ENCODE data around the gene TMPRSS9. TPM values are rescaled to one million over a fixed set of nuclear protein-coding genes. Genes with fewer than 3 reads are reported as not detected.
"Not testable (repeated sequence)": the region's sequence is repeated elsewhere in the genome, so short reads cannot be mapped to it uniquely, and the experiment has no call there.

The TMPRSS9 gene
- total and polyA plus RNA-seq, 8 donors = 0.09 to 0.84 (median 0.58) TPM

DNA sequence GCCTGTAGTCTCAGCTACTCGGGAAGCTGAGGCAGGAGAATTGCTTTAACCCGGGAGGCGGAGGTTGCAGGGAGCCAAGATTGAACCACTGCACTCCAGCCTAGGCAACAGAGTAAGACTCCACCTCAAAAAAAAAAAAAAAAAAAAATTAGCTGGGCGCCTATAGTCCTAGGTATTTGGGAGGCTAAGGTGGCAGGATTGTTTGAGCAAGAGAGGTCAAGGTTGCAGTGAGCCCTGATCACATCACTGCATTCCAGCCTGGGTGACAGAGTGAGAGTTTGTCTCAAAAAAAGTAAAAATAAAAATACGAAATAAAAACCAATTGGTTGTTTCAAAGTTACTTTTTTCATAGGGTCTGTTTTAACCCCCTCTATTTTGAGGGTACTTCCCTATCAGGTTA, 98.0 kb downstream of the TMPRSS9 start:
- Histone ChIP-seq H3K4me3 (no peak overlapping the region), H3K9me3 (no peaks in the 10 kb centered on the region), H3K4me1 (peaks cover 0 to 3% (median 0%) of the 10 kb centered on the region in 3 donors), H3K27me3 (no peaks in the 10 kb centered on the region), H3K27ac (no peak overlapping the region), H3K36me3 (no peaks in the 10 kb centered on the region)
- ATAC-seq (no peak), DNase-seq (no peak), FAIRE-seq (no peak)
- TF ChIP-seq, protein P1, sequence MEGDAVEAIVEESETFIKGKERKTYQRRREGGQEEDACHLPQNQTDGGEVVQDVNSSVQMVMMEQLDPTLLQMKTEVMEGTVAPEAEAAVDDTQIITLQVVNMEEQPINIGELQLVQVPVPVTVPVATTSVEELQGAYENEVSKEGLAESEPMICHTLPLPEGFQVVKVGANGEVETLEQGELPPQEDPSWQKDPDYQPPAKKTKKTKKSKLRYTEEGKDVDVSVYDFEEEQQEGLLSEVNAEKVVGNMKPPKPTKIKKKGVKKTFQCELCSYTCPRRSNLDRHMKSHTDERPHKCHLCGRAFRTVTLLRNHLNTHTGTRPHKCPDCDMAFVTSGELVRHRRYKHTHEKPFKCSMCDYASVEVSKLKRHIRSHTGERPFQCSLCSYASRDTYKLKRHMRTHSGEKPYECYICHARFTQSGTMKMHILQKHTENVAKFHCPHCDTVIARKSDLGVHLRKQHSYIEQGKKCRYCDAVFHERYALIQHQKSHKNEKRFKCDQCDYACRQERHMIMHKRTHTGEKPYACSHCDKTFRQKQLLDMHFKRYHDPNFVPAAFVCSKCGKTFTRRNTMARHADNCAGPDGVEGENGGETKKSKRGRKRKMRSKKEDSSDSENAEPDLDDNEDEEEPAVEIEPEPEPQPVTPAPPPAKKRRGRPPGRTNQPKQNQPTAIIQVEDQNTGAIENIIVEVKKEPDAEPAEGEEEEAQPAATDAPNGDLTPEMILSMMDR (IDR thresholded peaks at IDR 0.05) = no peak
- WGBS, 2 donors = 82 to 86% methylated on average over 5 of the region's 5 CpGs
- intact Hi-C loops (cut with DNase I) = no loop called here

DNA sequence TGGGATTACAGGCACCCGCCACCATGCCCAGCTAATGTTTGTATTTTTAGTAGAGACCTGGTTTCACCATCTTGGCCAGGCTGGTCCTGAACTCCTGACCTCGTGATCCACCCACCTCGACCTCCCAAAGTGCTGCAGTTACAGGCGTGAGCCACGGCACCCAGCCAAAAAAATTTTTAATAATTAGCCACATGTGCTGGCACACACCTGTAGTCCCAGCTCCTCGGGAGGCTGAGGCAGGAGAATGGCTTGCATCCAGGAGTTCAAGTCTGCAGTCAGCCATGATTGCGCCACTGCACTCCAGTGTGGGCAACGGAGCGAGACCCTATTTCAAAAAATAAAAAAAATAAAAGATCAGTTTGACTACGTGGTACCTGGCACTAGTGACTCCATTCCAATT, 98.7 kb downstream of the TMPRSS9 start:
- H3K4me3 ChIP-seq; H3K36me3 ChIP-seq; H3K27ac ChIP-seq; H3K9me3 ChIP-seq; H3K27me3 ChIP-seq; ATAC-seq; DNase-seq; FAIRE-seq; intact Hi-C loops (cut with DNase I); H3K4me1 ChIP-seq: not testable (repeated sequence)
- WGBS, 2 donors = 54 to 58% methylated on average over 10 of the region's 10 CpGs

DNA sequence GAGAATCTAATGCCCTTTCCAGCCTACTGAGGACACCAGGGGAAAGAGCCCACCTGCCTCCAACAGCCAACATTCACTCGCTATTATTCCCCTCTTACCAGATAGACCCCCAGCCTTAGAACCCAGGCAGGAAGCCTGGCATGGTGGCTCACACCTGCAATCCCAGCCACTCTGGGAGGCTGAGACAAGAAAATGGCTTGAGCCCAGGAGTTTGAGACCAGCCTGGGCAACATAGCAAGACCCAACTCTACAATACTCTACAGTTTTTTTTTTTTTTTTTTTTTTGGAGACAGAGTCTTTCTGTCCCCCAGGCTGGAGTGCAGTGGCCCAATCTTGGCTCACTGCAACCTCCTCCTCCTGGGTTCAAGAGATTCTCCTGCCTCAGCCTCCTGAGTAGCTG, 100.2 kb downstream of the TMPRSS9 start:
- ATAC-seq = no peak
- Histone ChIP-seq H3K9me3 (no peaks in the 10 kb centered on the region), H3K27ac (no peak overlapping the region), H3K4me1 (peaks cover 0 to 3% (median 0%) of the 10 kb centered on the region in 3 donors), H3K36me3 (no peaks in the 10 kb centered on the region), H3K4me3 (no peak overlapping the region), H3K27me3 (no peaks in the 10 kb centered on the region)
- FAIRE-seq = no peak
- 87 to 100% methylated on average over 1 of the region's 1 CpG for WGBS, 2 donors
- TF ChIP-seq, protein P1 (IDR thresholded peaks at IDR 0.05) = no peak
- intact Hi-C loops (cut with DNase I) = loop anchor here in 1 of 3 donors (10.0 kb wide), 1 partner anchor 155 kb away; no protein-coding TSS in a partner anchor
- no peak for DNase-seq

DNA sequence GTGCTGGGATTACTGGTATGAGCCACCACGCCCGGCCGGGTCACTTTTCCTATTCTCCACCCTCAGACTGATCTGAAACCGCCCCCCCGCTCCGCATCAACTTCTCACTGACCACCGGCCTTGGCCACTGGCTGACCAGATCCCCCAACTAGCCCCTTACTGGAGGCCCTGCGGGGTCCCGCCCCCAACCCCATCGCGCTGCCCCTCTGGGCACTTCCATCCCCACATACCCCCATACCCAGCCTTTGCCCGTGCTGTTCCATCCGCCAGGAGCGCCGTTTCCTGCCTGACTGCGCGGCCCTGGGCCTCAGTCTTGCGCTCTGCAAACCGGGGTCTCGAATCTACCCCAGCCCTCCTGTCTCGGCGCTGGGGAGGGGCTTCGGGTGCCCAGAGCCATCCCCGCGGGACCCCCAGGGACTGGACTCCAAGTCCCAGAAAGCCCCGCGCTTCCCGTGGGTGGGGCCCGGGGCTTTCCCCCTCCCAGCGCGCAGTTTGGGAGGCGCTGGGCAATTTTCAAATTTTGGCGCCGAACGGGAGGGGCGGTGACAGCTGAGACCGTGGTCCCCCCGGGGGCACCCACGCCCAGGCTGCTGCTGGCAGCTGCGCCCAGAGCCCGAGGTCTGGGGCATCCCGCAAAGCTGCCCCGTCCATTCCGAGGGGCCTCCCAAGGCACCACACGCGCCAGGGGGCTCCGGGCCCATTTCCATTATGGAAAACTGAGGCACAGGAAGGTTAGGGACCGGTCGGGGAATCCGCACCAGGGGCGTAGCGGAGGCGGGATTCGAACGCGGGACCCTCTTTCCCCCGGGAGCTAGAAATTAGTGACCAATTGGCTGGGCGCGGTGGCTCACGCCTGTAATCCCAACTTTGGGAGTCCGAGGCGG, 101.9 kb downstream of the TMPRSS9 start:
- Histone ChIP-seq H3K4me3 (peak overlapping the region; percentile 20 to 68 (median 50)), H3K9me3 (no peaks in the 10 kb centered on the region), H3K27ac (no peak overlapping the region), H3K36me3 (no peaks in the 10 kb centered on the region), H3K27me3 (no peaks in the 10 kb centered on the region), H3K4me1 (no peaks in the 10 kb centered on the region)
- 5 to 6% methylated on average over 61 to 62 of the region's 62 CpGs for WGBS, 2 donors
- FAIRE-seq (no peak), ATAC-seq (peak; percentile 42 to 68 (median 58)), DNase-seq (peak in 4 of 6 donors; percentile 60 to 75 (median 68))
- intact Hi-C loops (cut with DNase I) = loop anchor here in 1 of 3 donors (10.0 kb wide), 1 partner anchor 153 kb away; no protein-coding TSS in a partner anchor
- TF ChIP-seq, protein P1 (IDR thresholded peaks at IDR 0.05) = no peak

DNA sequence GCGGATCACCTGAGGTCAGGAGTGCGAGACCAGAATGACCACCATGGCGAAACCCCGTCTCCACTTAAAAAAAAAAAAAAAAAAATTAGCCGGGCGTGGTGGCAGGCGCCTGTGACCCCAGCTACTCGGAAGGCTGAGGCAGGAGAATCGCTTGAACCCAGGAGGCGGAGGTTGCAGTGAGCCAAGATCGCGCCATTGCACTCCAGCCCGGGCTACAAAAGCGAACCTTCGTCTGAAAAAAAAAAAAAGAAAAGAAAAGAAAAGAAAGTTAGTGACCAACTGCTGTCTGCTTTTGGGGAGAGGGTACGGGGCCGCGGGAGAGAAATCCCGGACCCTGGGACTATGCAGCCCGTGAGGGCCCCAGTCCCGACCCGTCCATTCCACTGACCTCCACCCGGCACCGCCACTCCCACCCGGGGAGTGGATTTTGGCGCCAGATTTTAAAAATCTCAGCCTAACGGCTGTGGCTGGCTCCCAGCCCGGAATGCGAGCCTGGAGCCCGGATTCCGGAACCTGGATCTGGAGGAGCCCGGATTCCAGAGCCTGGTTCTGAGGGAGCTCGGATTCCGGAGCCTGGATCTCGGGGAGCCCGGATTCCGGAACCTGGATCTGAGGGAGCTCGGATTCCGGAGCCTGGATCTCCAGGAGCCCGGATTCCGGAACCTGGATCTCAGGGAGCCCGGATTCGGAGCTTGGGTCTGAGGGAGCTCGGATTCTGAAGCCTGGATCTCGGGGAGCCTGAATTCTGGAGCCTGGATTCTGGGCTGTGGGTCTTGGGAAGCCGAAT, 102.8 kb downstream of the TMPRSS9 start:
- H3K36me3 ChIP-seq = no peaks in the 10 kb centered on the region
- no peaks in the 10 kb centered on the region for H3K27me3 ChIP-seq
- H3K4me3 ChIP-seq = peak overlapping the region in 2 of 4 donors; percentile 46 to 68
- FAIRE-seq = peak; percentile 56
- peak; percentile 79 to 91 (median 86) for DNase-seq
- H3K4me1 ChIP-seq = no peaks in the 10 kb centered on the region
- ATAC-seq = peak; percentile 78 to 89 (median 86)
- WGBS, 2 donors = 8 to 10% methylated on average over 45 to 46 of the region's 46 CpGs
- TF ChIP-seq, protein P1 (IDR thresholded peaks at IDR 0.05) = no peak
- intact Hi-C loops (cut with DNase I) = loop anchor here in 1 of 3 donors (10.0 kb wide), 1 partner anchor 152 kb away; no protein-coding TSS in a partner anchor
- H3K27ac ChIP-seq = no peak overlapping the region
- no peaks in the 10 kb centered on the region for H3K9me3 ChIP-seq

DNA sequence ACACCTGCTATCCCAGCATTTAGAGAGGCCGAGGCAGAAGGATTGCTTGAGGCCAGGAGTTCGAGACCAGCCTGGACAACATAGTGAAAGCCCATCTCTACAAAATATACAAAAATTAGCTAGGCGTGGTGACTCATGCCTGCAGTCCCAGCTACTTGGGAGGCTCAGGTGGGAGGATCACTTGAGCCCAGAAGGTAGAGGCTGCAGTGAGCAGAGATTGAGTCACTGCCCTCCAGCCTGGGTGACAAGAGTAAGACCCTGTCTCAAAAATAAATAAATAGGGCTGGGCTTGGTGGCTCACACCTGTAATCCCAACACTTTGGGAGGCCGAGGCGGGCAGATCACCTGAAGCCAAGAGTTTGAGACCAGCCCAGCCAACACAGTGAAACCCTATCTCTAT, 103.6 kb downstream of the TMPRSS9 start:
- H3K36me3 ChIP-seq, H3K4me3 ChIP-seq, H3K27ac ChIP-seq, ATAC-seq, DNase-seq, H3K4me1 ChIP-seq, H3K27me3 ChIP-seq, FAIRE-seq, H3K9me3 ChIP-seq: not testable (repeated sequence)
- intact Hi-C loops (cut with DNase I) = loop anchor here in 1 of 3 donors (10.0 kb wide), 1 partner anchor 151 kb away; no protein-coding TSS in a partner anchor
- WGBS, 2 donors = 96 to 98% methylated on average over 5 of the region's 5 CpGs

All from pancreas (tissue), 10 donors.